ENCODE results near the gene LRRN4.

LRRN4 gene

GRCh38 chr20:6030453-6031080 is 23.3 kb downstream of the LRRN4 start:
- DNase-seq = no peak

GRCh38 chr20:6029538-6029937 is 24.3 kb downstream of the LRRN4 start:
- no peak for DNase-seq

DNA sequence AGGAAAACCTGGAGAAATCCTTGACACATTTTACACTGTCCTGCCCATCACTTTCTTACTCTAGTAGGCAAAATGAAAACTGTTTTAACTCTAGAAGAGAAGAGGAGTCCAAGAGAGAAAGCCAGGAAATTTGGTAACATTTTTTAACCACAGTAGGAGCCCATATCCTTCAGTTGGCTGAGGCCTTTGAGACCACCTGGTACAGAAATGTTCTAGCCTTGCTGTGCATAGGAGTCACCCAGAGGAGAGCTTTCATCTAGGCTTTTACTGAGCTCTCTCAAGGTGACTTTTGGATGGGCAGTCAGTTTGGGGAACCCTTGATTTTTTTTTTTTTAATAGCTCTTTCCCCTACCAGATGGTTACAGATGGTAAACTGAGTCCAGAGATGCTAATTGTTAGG is 25.0 kb downstream of the LRRN4 start:
- DNase-seq = no peak

DNA sequence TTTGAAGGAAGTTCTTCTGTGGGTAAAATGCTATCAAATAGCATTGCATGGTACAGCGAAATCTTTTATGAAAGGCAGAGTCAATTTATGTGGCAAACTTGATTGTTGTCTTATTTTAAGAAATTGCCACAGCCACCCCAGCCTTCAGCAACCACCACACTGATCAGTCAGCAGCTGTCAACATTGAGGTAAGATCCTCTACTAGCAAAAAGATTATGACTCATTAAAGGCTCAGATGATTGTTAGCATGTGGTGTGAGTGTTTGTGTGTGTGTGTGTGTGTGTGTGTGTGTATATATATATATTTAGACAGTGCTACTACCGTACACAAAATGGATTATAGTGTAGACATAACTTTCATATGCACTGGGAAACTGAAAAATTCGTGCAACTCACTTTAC is 27.8 kb downstream of the LRRN4 start:
- no peak for DNase-seq

DNA sequence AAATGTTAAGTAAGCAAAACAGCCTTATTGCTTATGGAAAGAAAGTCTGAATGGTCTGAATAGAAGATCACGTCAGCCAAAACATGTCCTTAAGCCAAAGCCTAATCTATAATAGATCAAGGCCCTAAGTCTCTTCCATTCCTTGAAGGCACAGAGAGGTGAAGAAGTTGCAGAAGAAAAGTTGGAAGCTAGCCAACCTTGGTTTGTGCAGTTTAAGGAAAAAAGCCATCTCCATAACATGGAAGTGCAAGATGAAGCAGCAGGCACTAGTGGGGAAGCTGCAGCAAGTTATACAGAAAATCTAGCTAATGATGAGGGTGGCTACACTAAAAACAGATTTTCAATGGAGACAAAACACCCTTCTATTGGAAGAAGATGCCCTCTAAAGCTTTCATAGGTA is 29.1 kb downstream of the LRRN4 start:
- no peak for DNase-seq

DNA sequence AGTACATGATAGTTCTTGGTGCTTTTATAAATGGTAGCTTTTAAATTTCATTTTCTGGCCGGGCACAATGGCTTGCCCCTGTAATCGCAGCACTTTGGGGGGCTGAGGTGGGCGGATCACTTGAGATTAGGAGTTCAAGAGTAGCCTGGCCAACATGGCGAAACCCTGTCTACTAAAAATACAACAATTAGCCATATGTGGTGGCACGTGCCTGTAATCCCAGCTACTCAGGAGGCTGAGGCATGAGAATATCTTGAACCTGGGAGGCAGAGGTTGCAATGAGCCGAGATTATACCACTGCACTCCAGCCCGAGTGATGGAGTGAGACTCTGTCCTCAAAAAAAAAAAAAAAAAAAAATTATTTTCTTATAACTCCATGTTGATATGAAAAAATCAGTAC is 36.0 kb downstream of the LRRN4 start:
- no peak for DNase-seq

DNA sequence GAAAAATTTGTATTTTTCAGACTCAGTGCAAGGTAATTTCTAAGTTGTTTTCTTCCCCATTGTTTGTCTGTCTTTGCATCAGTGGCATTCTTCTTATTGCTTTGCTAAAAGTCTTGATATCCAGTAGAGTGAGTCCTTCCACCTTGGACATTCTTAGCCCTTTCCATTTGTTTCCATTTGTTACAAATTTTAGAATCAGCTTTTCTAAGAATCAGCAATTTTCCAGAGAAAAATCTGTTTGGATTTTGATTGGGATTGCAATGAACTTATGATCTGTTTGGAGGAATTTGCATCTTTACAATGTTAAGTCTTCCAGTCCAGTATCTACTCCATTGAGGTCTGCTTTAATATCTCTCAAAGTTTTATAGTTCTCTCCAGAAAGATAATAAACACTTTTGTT is 36.4 kb downstream of the LRRN4 start:
- no peak for DNase-seq

GRCh38 chr20:6014957-6015356 is 38.9 kb downstream of the LRRN4 start:
- no peak for DNase-seq

GRCh38 chr20:6014017-6014416 is 39.8 kb downstream of the LRRN4 start:
- DNase-seq = no peak

- no peak for DNase-seq
Observed at GRCh38 chr20:6012179-6012578, 41.7 kb downstream of the LRRN4 start.

GRCh38 chr20:6008254-6008653 is 45.6 kb downstream of the LRRN4 start:
- peak; percentile 8 for DNase-seq

- DNase-seq = no peak
Observed at GRCh38 chr20:6007529-6008103, 46.2 kb downstream of the LRRN4 start.

DNA sequence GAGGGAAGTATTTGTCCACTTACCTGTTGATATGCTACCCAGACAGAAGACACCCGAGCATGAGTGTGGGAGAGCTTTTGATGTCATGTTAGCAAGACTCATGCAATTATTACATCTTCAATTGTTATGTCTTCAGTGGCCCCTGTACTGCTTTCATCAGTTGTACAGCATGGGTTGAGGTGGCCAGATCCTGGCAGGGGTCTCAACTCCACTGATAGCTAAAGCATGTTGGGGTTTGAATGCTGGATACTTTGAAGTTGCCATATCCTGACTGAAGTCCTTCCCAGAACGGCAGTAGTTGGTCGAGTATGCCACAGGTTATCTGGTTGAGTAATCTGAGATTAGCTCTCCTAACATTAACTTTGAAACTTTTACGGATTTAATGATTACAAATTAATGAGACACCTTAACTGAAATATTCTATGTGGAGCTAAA is 46.7 kb downstream of the LRRN4 start:
- DNase-seq = no peak

GRCh38 chr20:6006603-6006949 is 47.3 kb downstream of the LRRN4 start:
- peak; percentile 38 for DNase-seq

- no peak for DNase-seq
Observed at GRCh38 chr20:6000871-6001270, 53.0 kb downstream of the LRRN4 start.

DNA sequence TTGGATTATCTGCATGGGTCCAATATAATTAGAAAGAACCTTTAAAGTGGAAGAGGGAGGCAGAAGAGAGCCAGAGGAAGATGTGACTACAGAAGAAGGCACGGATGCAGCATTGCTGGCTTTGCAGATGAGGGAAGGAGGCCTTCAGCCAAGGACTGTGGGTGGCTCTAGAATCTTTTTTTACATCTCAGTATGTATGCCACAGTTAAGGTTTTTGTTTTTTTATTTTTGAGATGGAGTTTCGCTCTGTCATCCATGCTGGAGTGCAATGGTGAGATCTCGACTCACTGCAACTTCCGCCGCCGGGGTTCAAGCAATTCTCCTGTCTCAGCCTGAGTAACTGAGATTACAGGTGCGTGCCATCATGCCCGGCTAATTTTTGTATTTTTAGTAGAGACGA is 54.1 kb downstream of the LRRN4 start:
- no peak for DNase-seq

DNA sequence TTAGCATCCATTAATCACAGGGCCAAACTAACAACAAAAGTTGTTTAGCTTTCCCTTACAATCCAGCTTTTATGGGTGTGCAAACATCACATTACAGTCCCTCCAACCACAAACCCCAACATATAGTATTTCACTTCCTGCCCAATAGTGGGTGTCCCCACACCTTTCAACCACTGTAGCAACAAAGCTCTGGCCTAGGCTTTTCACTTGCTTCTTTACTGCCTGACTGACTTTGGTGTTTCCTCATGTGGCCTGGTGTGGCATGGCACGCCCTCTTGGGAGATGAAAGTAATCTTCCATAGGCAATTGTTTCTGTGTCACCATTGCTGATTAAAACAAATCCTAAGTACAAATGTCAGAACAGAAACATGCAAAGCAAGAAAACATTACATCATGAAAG is 57.1 kb downstream of the LRRN4 start:
- no peak for DNase-seq

DNA sequence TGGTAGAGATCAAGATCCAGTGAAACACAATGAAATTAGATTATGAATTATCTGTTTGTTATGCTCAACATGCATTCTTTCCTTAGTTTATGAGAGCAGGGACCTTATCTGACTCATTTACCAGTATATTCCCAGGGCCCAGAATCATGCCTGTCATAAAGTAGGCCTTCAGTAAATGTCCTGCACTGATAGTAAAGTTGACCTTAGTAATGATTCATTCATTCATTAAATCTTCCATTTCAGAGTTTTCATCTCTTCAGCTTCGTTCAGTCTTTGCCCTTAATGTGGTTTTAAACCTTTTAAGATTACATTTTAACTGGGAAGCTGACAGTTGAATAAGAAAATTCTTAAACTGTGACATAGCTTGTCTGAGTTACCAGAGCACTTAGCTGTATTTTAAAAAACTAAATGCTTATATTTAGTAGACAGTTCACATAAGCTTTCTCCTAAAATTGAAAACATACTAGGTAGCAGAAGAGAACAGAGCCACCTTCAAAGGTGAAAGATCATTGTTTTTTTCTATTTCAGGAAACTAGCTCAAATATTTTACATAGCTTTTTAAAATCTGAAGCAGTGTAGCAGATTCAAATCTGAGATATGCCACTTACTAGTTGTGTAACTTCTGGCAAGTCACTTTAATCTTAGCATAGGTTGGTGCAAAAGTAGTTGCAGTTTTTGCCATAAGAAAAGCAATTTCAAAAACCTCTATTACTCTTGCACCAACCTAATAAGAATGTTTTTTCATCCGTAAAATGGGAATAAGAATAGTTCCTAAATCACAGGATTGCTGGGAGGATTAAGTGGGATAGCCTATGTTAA is 62.0 kb downstream of the LRRN4 start:
- DNase-seq = no peak

DNA sequence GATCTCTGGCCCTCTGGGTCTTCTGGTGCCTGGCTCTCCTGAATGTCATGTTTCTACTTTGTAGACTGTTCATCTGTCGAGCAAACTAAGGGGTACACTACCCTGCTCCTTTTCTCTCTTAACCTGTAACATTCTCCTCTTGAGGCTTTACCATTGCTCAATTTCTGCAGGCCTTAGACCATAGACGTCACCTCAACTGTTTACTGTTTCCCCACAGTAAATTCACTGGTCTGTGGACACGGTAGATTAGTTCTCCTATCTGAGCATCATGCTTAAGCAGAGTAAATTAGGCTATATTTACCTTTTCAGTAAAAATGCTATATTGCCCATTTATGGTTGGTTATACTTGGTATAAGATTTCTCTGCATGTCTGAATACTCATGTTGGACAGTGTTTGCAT is 62.9 kb downstream of the LRRN4 start:
- DNase-seq = no peak

Data from eye (tissue), 1 donor.